A673 (cell line): ENCODE measurements around the gene FOXRED1. TPM values are rescaled to one million over a fixed set of nuclear protein-coding genes. Genes with fewer than 3 reads are reported as not detected.

ENCODE experiments used
- BruUV-seq: library from RNA; stranded (reverse); fragments of 400-500 nt; replicated peaks from 2 replicates; lab custom pipeline; 2021; lab: Mats Ljungman, UMichigan
- CTCF ChIA-PET: fragments of 300-600 bp; sonication (Branson Sonifier 250); formaldehyde crosslinking; loops from one replicate; lab custom pipeline; 2022; ENCODE audit warnings: antibody characterized with exemption; lab: Charles Lee
- POLR2A ChIA-PET: fragments of 300-600 bp; sonication (Branson Sonifier 250); formaldehyde crosslinking; loops from one replicate; lab custom pipeline; 2022; ENCODE audit warnings: antibody characterized with exemption; ENCODE audit not compliant: low non-redundant PET; lab: Charles Lee
- DNase-seq: peaks from one replicate; pipeline ENCODE4 v3.0.0-alpha.2; 2015; ENCODE audit warnings: low spot score
- H3K27ac ChIP-seq: fragments of 200-600 bp; sonication (generic); 2 replicates; pipeline ENCODE4 v1.5.1; 2016; ENCODE audit warnings: mixed run types, low read depth, mild to moderate bottlenecking, mixed read lengths, antibody characterized with exemption, low read length; ENCODE audit not compliant: poor library complexity, severe bottlenecking
- H3K27me3 ChIP-seq: fragments of 200-600 bp; sonication (generic); replicated peaks from 2 replicates; pipeline ENCODE4 v1.6.1; 2017; ENCODE audit warnings: mixed run types, low read depth, mild to moderate bottlenecking, mixed read lengths, antibody characterized with exemption, low read length; ENCODE audit not compliant: insufficient read depth, poor library complexity
- H3K36me3 ChIP-seq: fragments of 200-600 bp; sonication (generic); 2 replicates; pipeline ENCODE4 v1.6.1; 2016; ENCODE audit warnings: mixed run types, mild to moderate bottlenecking, mixed read lengths, antibody characterized with exemption, low read length; ENCODE audit not compliant: insufficient read depth, poor library complexity, severe bottlenecking
- H3K4me1 ChIP-seq: fragments of 200-600 bp; sonication (generic); 2 replicates; pipeline ENCODE4 v1.6.1; 2017; ENCODE audit warnings: mixed run types, mild to moderate bottlenecking, mixed read lengths, antibody characterized with exemption, low read length; ENCODE audit not compliant: insufficient read depth, poor library complexity, severe bottlenecking
- H3K4me3 ChIP-seq: fragments of 200-600 bp; sonication (generic); 2 replicates; pipeline ENCODE4 v1.5.1; 2016; ENCODE audit warnings: low read depth, mixed run types, mild to moderate bottlenecking, mixed read lengths, low read length; ENCODE audit not compliant: poor library complexity, severe bottlenecking
- H3K9me3 ChIP-seq: fragments of 200-600 bp; sonication (generic); 2 replicates; pipeline ENCODE4 v1.6.1; 2016; ENCODE audit warnings: mixed run types, low read depth, mild to moderate bottlenecking, mixed read lengths, antibody characterized with exemption, low read length; ENCODE audit not compliant: poor library complexity, severe bottlenecking
- EZH2 ChIP-seq: fragments of 200-600 bp; sonication (generic); IDR thresholded peaks from 2 replicates; pipeline ENCODE4 v1.6.1; 2017; ENCODE audit warnings: borderline replicate concordance, low read depth, mild to moderate bottlenecking, mixed read lengths, antibody characterized with exemption, low read length; ENCODE audit not compliant: poor library complexity, severe bottlenecking
- intact Hi-C: fragments of 100-400 bp; cut with micrococcal nuclease; formaldehyde crosslinking; loops from one replicate; pipeline ENCODE4 v1.10.0; 2022; ENCODE audit not compliant: unreplicated experiment
- total RNA-seq: library from RNA; stranded (reverse); gene quantifications from 2 replicates; pipeline ENCODE4 v1.2.3, GENCODE V29; 2021
- TF ChIP-seq, protein P1 (sequence below): fragments of 300-800, 200-600 bp; sonication (generic); conservative IDR thresholded peaks from 2 replicates; pipeline ENCODE4 v1.5.1; 2017; ENCODE audit warnings: low read depth, mild to moderate bottlenecking, antibody characterized with exemption, low read length, moderate library complexity, mixed read lengths

Gene FOXRED1
- total RNA-seq, 1 experiment from 2014 or later = 72.6 TPM

DNA sequence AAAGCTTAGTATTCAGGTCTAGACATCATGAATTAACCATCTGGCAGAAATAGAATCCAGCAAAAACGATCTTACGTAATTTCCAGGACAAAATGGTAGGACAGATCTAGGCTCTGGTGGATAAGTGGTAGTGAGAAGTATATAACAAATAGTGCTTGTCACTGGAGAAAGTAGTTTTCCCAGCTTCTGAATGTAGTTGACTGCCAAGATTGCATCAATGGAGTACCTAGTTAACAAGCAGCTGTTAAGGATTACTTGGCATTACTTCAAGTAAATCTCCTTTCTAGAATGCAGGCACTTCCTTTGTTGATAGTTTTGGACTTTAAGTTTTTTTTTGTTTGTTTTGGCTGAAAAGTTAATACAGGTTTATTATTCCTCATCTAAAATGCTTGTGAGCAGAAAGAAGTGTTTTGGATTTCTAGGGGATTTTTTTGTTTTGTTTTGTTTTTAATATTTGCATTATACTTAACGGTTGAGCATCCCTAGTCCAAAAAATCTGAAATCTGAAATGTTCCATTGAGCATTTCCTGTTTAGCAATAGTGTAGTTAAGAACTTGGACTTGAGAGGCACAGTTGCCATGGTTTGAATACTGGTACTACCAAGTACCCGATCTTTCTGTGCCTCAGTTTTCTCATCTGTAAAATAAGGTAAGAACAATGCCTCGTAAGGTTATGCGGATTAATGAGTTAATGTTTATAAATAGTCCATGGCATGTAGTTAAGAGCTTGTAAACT, 37.1 kb upstream of the FOXRED1 start:
- peak; percentile 80 for DNase-seq
- ChIA-PET POLR2A (interaction anchor here (0.8 kb wide), 1 partner anchor 64 kb away, joined by 4 read pairs; no protein-coding TSS in a partner anchor), CTCF (no interaction called here)
- Histone ChIP-seq H3K27me3 (no peaks in the 10 kb centered on the region), H3K4me3 (no peak overlapping the region), H3K36me3 (no peaks in the 10 kb centered on the region), H3K27ac (peak overlapping the region; percentile 31), H3K9me3 (no peaks in the 10 kb centered on the region), H3K4me1 (peaks cover 29% of the 10 kb centered on the region)
- intact Hi-C loops = no loop called here
- no TSS peak for BruUV-seq
- TF ChIP-seq, protein P1, sequence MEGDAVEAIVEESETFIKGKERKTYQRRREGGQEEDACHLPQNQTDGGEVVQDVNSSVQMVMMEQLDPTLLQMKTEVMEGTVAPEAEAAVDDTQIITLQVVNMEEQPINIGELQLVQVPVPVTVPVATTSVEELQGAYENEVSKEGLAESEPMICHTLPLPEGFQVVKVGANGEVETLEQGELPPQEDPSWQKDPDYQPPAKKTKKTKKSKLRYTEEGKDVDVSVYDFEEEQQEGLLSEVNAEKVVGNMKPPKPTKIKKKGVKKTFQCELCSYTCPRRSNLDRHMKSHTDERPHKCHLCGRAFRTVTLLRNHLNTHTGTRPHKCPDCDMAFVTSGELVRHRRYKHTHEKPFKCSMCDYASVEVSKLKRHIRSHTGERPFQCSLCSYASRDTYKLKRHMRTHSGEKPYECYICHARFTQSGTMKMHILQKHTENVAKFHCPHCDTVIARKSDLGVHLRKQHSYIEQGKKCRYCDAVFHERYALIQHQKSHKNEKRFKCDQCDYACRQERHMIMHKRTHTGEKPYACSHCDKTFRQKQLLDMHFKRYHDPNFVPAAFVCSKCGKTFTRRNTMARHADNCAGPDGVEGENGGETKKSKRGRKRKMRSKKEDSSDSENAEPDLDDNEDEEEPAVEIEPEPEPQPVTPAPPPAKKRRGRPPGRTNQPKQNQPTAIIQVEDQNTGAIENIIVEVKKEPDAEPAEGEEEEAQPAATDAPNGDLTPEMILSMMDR = no peak
- no peak for TF ChIP-seq EZH2

DNA sequence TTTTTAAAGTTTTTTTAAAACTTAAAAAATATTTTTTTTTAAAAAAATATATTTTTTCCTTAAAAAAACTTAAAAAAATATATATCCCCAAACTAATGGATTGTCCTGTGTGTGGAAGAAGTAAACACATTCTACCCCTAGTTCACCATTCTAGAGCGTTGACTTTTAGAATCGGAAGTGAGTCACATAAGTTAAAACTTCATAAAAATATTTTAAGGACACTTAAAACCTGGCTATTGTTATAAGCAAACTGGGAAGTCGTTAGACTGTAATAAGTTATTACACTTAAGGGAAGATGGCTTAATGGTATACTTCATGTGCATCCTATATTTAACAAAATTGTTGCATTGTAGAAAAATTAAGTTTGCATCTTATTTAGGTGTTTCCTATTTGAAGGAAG, 36.3 kb upstream of the FOXRED1 start:
- intact Hi-C loops = no loop called here
- peaks cover 29% of the 10 kb centered on the region for H3K4me1 ChIP-seq
- TF ChIP-seq EZH2 = no peak
- TF ChIP-seq, protein P1 = no peak
- no peak overlapping the region for H3K4me3 ChIP-seq
- no peak for DNase-seq
- POLR2A ChIA-PET = interaction anchor here (0.8 kb wide), 1 partner anchor 63 kb away, joined by 4 read pairs; no protein-coding TSS in a partner anchor
- no peak overlapping the region for H3K27ac ChIP-seq
- CTCF ChIA-PET = no interaction called here
- no peaks in the 10 kb centered on the region for H3K36me3 ChIP-seq
- no peaks in the 10 kb centered on the region for H3K9me3 ChIP-seq
- no TSS peak for BruUV-seq
- no peaks in the 10 kb centered on the region for H3K27me3 ChIP-seq

DNA sequence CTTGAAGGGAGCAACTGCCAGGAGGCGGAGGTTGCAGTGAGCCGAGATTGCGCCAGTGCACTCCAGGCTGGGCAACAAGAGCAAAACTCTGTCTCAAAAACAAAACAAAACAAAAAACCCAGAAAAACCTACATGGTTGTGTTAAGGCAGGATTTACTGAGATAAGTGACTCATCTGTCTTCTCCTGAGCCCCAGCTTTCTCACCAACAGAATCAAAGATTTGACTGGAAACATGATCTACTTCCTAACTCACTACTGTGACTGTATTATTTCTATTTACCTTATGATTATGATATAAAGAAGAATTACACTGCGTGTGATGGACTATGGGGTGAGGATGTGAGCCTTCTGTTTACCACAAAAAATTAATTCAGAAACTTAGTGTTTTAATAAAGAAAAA, 35.6 kb upstream of the FOXRED1 start:
- no peak for DNase-seq
- CTCF ChIA-PET = no interaction called here
- POLR2A ChIA-PET = no interaction called here
- Histone ChIP-seq H3K4me1 (peaks cover 29% of the 10 kb centered on the region), H3K36me3 (no peaks in the 10 kb centered on the region), H3K4me3 (no peak overlapping the region), H3K9me3 (no peaks in the 10 kb centered on the region), H3K27me3 (no peaks in the 10 kb centered on the region), H3K27ac (no peak overlapping the region)
- intact Hi-C loops = no loop called here
- BruUV-seq = no TSS peak
- TF ChIP-seq, protein P1 = no peak
- no peak for TF ChIP-seq EZH2
